ENCODE results near the gene RGMB.

The RGMB gene

GRCh38 chr5:98787131-98787719, 13.8 kb downstream of the RGMB start:
- DNase-seq (ENCODE audit: low read depth, low spot score) = no peak
- no peak for TF ChIP-seq SUZ12 (IDR thresholded peaks at IDR 0.05; ENCODE audit: extremely low read depth, insufficient read depth, insufficient read length)
- TF ChIP-seq ZNF274 (IDR thresholded peaks at IDR 0.05; ENCODE audit: low read depth, low read length) = no peak
- no peak for TF ChIP-seq YY1 (IDR thresholded peaks at IDR 0.05; ENCODE audit: insufficient read depth, insufficient read length)
- H3K4me1 ChIP-seq (ENCODE audit: insufficient read depth, insufficient read length) = no peaks in the 10 kb centered on the region
- H3K4me3 ChIP-seq (ENCODE audit: insufficient read length, low read depth) = no peak overlapping the region
- H3K9ac ChIP-seq (ENCODE audit: insufficient read length, low read depth) = no peak overlapping the region
- no peaks in the 10 kb centered on the region for H3K27me3 ChIP-seq (ENCODE audit: insufficient read depth, insufficient read length)
- peaks cover 54% of the 10 kb centered on the region for H3K36me3 ChIP-seq (ENCODE audit: insufficient read depth, insufficient read length, low read length)
- H3K9me3 ChIP-seq (ENCODE audit: insufficient read depth, low read length) = no peaks in the 10 kb centered on the region

- H3K4me1 ChIP-seq (ENCODE audit: insufficient read depth, insufficient read length) = no peaks in the 10 kb centered on the region
- no peaks in the 10 kb centered on the region for H3K27me3 ChIP-seq (ENCODE audit: insufficient read depth, insufficient read length)
- H3K9ac ChIP-seq (ENCODE audit: insufficient read length, low read depth) = no peak overlapping the region
- no peaks in the 10 kb centered on the region for H3K9me3 ChIP-seq (ENCODE audit: insufficient read depth, low read length)
- no peak for TF ChIP-seq ZNF274 (IDR thresholded peaks at IDR 0.05; ENCODE audit: low read depth, low read length)
- no peak for TF ChIP-seq SUZ12 (IDR thresholded peaks at IDR 0.05; ENCODE audit: extremely low read depth, insufficient read depth, insufficient read length)
- TF ChIP-seq YY1 (IDR thresholded peaks at IDR 0.05; ENCODE audit: insufficient read depth, insufficient read length) = no peak
- peaks cover 56% of the 10 kb centered on the region for H3K36me3 ChIP-seq (ENCODE audit: insufficient read depth, insufficient read length, low read length)
- no peak for DNase-seq (ENCODE audit: low read depth, low spot score)
- H3K4me3 ChIP-seq (ENCODE audit: insufficient read length, low read depth) = no peak overlapping the region
These were observed 15.6 kb downstream of the RGMB start for GRCh38 chr5:98789029-98789428.

- Histone ChIP-seq H3K36me3 (ENCODE audit: insufficient read depth, insufficient read length, low read length) (peaks cover 53% of the 10 kb centered on the region), H3K4me1 (ENCODE audit: insufficient read depth, insufficient read length) (no peaks in the 10 kb centered on the region), H3K27me3 (ENCODE audit: insufficient read depth, insufficient read length) (no peaks in the 10 kb centered on the region), H3K9ac (ENCODE audit: insufficient read length, low read depth) (no peak overlapping the region), H3K4me3 (ENCODE audit: insufficient read length, low read depth) (no peak overlapping the region), H3K9me3 (ENCODE audit: insufficient read depth, low read length) (no peaks in the 10 kb centered on the region)
- TF ChIP-seq YY1 (IDR thresholded peaks at IDR 0.05; ENCODE audit: insufficient read depth, insufficient read length) (no peak), SUZ12 (IDR thresholded peaks at IDR 0.05; ENCODE audit: extremely low read depth, insufficient read depth, insufficient read length) (no peak), ZNF274 (IDR thresholded peaks at IDR 0.05; ENCODE audit: low read depth, low read length) (no peak)
- no peak for DNase-seq (ENCODE audit: low read depth, low spot score)
These were observed 17.6 kb downstream of the RGMB start for GRCh38 chr5:98791001-98791519.

- Histone ChIP-seq H3K4me1 (ENCODE audit: insufficient read depth, insufficient read length) (no peaks in the 10 kb centered on the region), H3K27me3 (ENCODE audit: insufficient read depth, insufficient read length) (no peaks in the 10 kb centered on the region), H3K9me3 (ENCODE audit: insufficient read depth, low read length) (no peaks in the 10 kb centered on the region), H3K4me3 (ENCODE audit: insufficient read length, low read depth) (no peak overlapping the region), H3K36me3 (ENCODE audit: insufficient read depth, insufficient read length, low read length) (peaks cover 45% of the 10 kb centered on the region), H3K9ac (ENCODE audit: insufficient read length, low read depth) (no peak overlapping the region)
- TF ChIP-seq SUZ12 (IDR thresholded peaks at IDR 0.05; ENCODE audit: extremely low read depth, insufficient read depth, insufficient read length) = no peak
- TF ChIP-seq ZNF274 (IDR thresholded peaks at IDR 0.05; ENCODE audit: low read depth, low read length) = no peak
- no peak for TF ChIP-seq YY1 (IDR thresholded peaks at IDR 0.05; ENCODE audit: insufficient read depth, insufficient read length)
- DNase-seq (ENCODE audit: low read depth, low spot score) = no peak
These were observed 18.6 kb downstream of the RGMB start for GRCh38 chr5:98791898-98792580.

GRCh38 chr5:98793223-98793622, 19.8 kb downstream of the RGMB start:
- no peak for TF ChIP-seq YY1 (IDR thresholded peaks at IDR 0.05; ENCODE audit: insufficient read depth, insufficient read length)
- no peak for TF ChIP-seq ZNF274 (IDR thresholded peaks at IDR 0.05; ENCODE audit: low read depth, low read length)
- no peak for TF ChIP-seq SUZ12 (IDR thresholded peaks at IDR 0.05; ENCODE audit: extremely low read depth, insufficient read depth, insufficient read length)
- no peaks in the 10 kb centered on the region for H3K4me1 ChIP-seq (ENCODE audit: insufficient read depth, insufficient read length)
- H3K4me3 ChIP-seq (ENCODE audit: insufficient read length, low read depth) = no peak overlapping the region
- no peaks in the 10 kb centered on the region for H3K27me3 ChIP-seq (ENCODE audit: insufficient read depth, insufficient read length)
- H3K9ac ChIP-seq (ENCODE audit: insufficient read length, low read depth) = no peak overlapping the region
- peaks cover 34% of the 10 kb centered on the region for H3K36me3 ChIP-seq (ENCODE audit: insufficient read depth, insufficient read length, low read length)
- no peak for DNase-seq (ENCODE audit: low read depth, low spot score)
- H3K9me3 ChIP-seq (ENCODE audit: insufficient read depth, low read length) = no peaks in the 10 kb centered on the region

- Histone ChIP-seq H3K27me3 (ENCODE audit: insufficient read depth, insufficient read length) (no peaks in the 10 kb centered on the region), H3K4me1 (ENCODE audit: insufficient read depth, insufficient read length) (no peaks in the 10 kb centered on the region), H3K4me3 (ENCODE audit: insufficient read length, low read depth) (no peak overlapping the region), H3K9me3 (ENCODE audit: insufficient read depth, low read length) (no peaks in the 10 kb centered on the region), H3K36me3 (ENCODE audit: insufficient read depth, insufficient read length, low read length) (peaks cover 27% of the 10 kb centered on the region), H3K9ac (ENCODE audit: insufficient read length, low read depth) (no peak overlapping the region)
- no peak for DNase-seq (ENCODE audit: low read depth, low spot score)
- no peak for TF ChIP-seq ZNF274 (IDR thresholded peaks at IDR 0.05; ENCODE audit: low read depth, low read length)
- no peak for TF ChIP-seq SUZ12 (IDR thresholded peaks at IDR 0.05; ENCODE audit: extremely low read depth, insufficient read depth, insufficient read length)
- no peak for TF ChIP-seq YY1 (IDR thresholded peaks at IDR 0.05; ENCODE audit: insufficient read depth, insufficient read length)
These were observed 20.5 kb downstream of the RGMB start for GRCh38 chr5:98794001-98794400.

GRCh38 chr5:98794414-98795080, 21.1 kb downstream of the RGMB start:
- Histone ChIP-seq H3K4me1 (ENCODE audit: insufficient read depth, insufficient read length) (no peaks in the 10 kb centered on the region), H3K9ac (ENCODE audit: insufficient read length, low read depth) (no peak overlapping the region), H3K4me3 (ENCODE audit: insufficient read length, low read depth) (no peak overlapping the region), H3K27me3 (ENCODE audit: insufficient read depth, insufficient read length) (no peaks in the 10 kb centered on the region), H3K9me3 (ENCODE audit: insufficient read depth, low read length) (no peaks in the 10 kb centered on the region), H3K36me3 (ENCODE audit: insufficient read depth, insufficient read length, low read length) (peaks cover 22% of the 10 kb centered on the region)
- DNase-seq (ENCODE audit: low read depth, low spot score) = no peak
- TF ChIP-seq ZNF274 (IDR thresholded peaks at IDR 0.05; ENCODE audit: low read depth, low read length) = no peak
- no peak for TF ChIP-seq YY1 (IDR thresholded peaks at IDR 0.05; ENCODE audit: insufficient read depth, insufficient read length)
- TF ChIP-seq SUZ12 (IDR thresholded peaks at IDR 0.05; ENCODE audit: extremely low read depth, insufficient read depth, insufficient read length) = no peak
